NCI-H524 treated with DMSO at 0.1 percent for 48 hours (cell line): ENCODE data around the gene NMNAT2.

ENCODE experiments used
- DNase-seq: peaks from one replicate; lab custom pipeline; 2025; lab: John Stamatoyannopoulos, UW

NMNAT2 gene

GRCh38 chr1:183315991-183316758, 102.0 kb downstream of the NMNAT2 start:
- DNase-seq, result no peak

GRCh38 chr1:183313063-183313462, 105.1 kb downstream of the NMNAT2 start:
- DNase-seq, result no peak

GRCh38 chr1:183310753-183311479, 107.3 kb downstream of the NMNAT2 start:
- DNase-seq, result no peak

- no peak for DNase-seq
Observed at GRCh38 chr1:183308719-183309118, 109.5 kb downstream of the NMNAT2 start.

- no peak for DNase-seq
Observed at GRCh38 chr1:183306317-183307042, 111.7 kb downstream of the NMNAT2 start.

- no peak for DNase-seq
Observed at GRCh38 chr1:183304440-183305107, 113.6 kb downstream of the NMNAT2 start.

- DNase-seq, result no peak
Observed at GRCh38 chr1:183303901-183304300, 114.3 kb downstream of the NMNAT2 start.

GRCh38 chr1:183303323-183303645, 114.9 kb downstream of the NMNAT2 start:
- no peak for DNase-seq

GRCh38 chr1:183302452-183303322, 115.5 kb downstream of the NMNAT2 start:
- no peak for DNase-seq

GRCh38 chr1:183301239-183301638, 116.9 kb downstream of the NMNAT2 start:
- DNase-seq, result no peak

- DNase-seq, result no peak
Observed at GRCh38 chr1:183300828-183301227, 117.4 kb downstream of the NMNAT2 start.

- DNase-seq, result no peak
Observed at GRCh38 chr1:183300395-183300794, 117.8 kb downstream of the NMNAT2 start.

GRCh38 chr1:183296782-183297181, 121.4 kb downstream of the NMNAT2 start:
- no peak for DNase-seq

- no peak for DNase-seq
Observed at GRCh38 chr1:183295521-183295920, 122.7 kb downstream of the NMNAT2 start.

GRCh38 chr1:183293876-183294275, 124.3 kb downstream of the NMNAT2 start:
- DNase-seq, result no peak

GRCh38 chr1:183293241-183293640, 124.9 kb downstream of the NMNAT2 start:
- DNase-seq, result no peak

GRCh38 chr1:183291802-183292514, 126.2 kb downstream of the NMNAT2 start:
- no peak for DNase-seq

GRCh38 chr1:183291216-183291762, 126.9 kb downstream of the NMNAT2 start:
- no peak for DNase-seq

- DNase-seq, result no peak
Observed at GRCh38 chr1:183290628-183291027, 127.6 kb downstream of the NMNAT2 start.

- DNase-seq, result peak; percentile 86
Observed at GRCh38 chr1:183289051-183289496, 129.1 kb downstream of the NMNAT2 start.
